Calu3 (cell line): Measurements from ENCODE around the gene ATP11A. TPM values are rescaled to one million over a fixed set of nuclear protein-coding genes. Genes with fewer than 3 reads are reported as not detected.

Experiments
- BruUV-seq: library from RNA; stranded (reverse); fragments of 400-500 nt; replicated peaks from 2 replicates; lab custom pipeline; 2021; lab: Mats Ljungman, UMichigan
- CTCF ChIA-PET: fragments of 300-600 bp; sonication (Branson Sonifier 250); formaldehyde crosslinking; loops from one replicate; lab custom pipeline; 2022; ENCODE audit warnings: antibody characterized with exemption; lab: Charles Lee
- DNase-seq: peaks from one replicate; pipeline ENCODE4 v3.0.0; 2022
- H3K27ac Mint-ChIP-seq: one replicate; pipeline ENCODE4 v1.8.0; 2022; ENCODE audit warnings: mixed read lengths; ENCODE audit not compliant: unreplicated experiment
- H3K27me3 Mint-ChIP-seq: one replicate; pipeline ENCODE4 v1.8.0; 2022; ENCODE audit warnings: mixed read lengths; ENCODE audit not compliant: unreplicated experiment
- H3K36me3 Mint-ChIP-seq: one replicate; pipeline ENCODE4 v1.8.0; 2022; ENCODE audit warnings: mild to moderate bottlenecking, moderate library complexity, mixed read lengths; ENCODE audit not compliant: insufficient read depth, unreplicated experiment
- H3K4me1 Mint-ChIP-seq: one replicate; pipeline ENCODE4 v1.8.0; 2022; ENCODE audit warnings: mild to moderate bottlenecking, low read depth, mixed read lengths; ENCODE audit not compliant: unreplicated experiment
- H3K4me3 Mint-ChIP-seq: one replicate; pipeline ENCODE4 v1.8.0; 2022; ENCODE audit warnings: mild to moderate bottlenecking, low read depth, moderate library complexity, mixed read lengths; ENCODE audit not compliant: unreplicated experiment
- H3K9me3 Mint-ChIP-seq: one replicate; pipeline ENCODE4 v1.8.0; 2022; ENCODE audit warnings: low read depth, mixed read lengths; ENCODE audit not compliant: unreplicated experiment
- CTCF ChIP-seq: fragments of 200-600 bp; IDR thresholded peaks from one replicate; pipeline ENCODE4 v1.8.0; 2022; ENCODE audit warnings: antibody characterized with exemption; ENCODE audit not compliant: unreplicated experiment
- intact Hi-C: fragments of 100-400 bp; cut with micrococcal nuclease; formaldehyde crosslinking; loops from one replicate; pipeline ENCODE4 v1.10.0; 2022; ENCODE audit not compliant: unreplicated experiment
- total RNA-seq: library from RNA; stranded (reverse); gene quantifications from 2 replicates; pipeline ENCODE4 v1.2.3, GENCODE V29; 2022

Gene ATP11A
- total RNA-seq, 1 experiment from 2014 or later, result 115 TPM

- Mint-ChIP-seq H3K4me3 (no peak overlapping the region), H3K9me3 (no peaks in the 10 kb centered on the region), H3K36me3 (no peaks in the 10 kb centered on the region), H3K27ac (no peak overlapping the region), H3K27me3 (no peaks in the 10 kb centered on the region), H3K4me1 (no peaks in the 10 kb centered on the region)
- CTCF ChIA-PET, result no interaction called here
- no peak for TF ChIP-seq CTCF
- no TSS peak for BruUV-seq
- DNase-seq, result no peak
- intact Hi-C loops, result no loop called here
Observed at GRCh38 chr13:112831801-112832200, 142.0 kb downstream of the ATP11A start.

- BruUV-seq, result no TSS peak
- Mint-ChIP-seq H3K4me1 (no peaks in the 10 kb centered on the region), H3K4me3 (no peak overlapping the region), H3K9me3 (no peaks in the 10 kb centered on the region), H3K36me3 (no peaks in the 10 kb centered on the region), H3K27me3 (no peaks in the 10 kb centered on the region), H3K27ac (no peak overlapping the region)
- TF ChIP-seq CTCF, result no peak
- DNase-seq, result no peak
- CTCF ChIA-PET, result no interaction called here
- intact Hi-C loops, result no loop called here
Observed at GRCh38 chr13:112832811-112833210, 143.0 kb downstream of the ATP11A start.

- intact Hi-C loops, result no loop called here
- CTCF ChIA-PET, result no interaction called here
- H3K4me1 Mint-ChIP-seq, result no peaks in the 10 kb centered on the region
- TF ChIP-seq CTCF, result no peak
- H3K27me3 Mint-ChIP-seq, result no peaks in the 10 kb centered on the region
- H3K36me3 Mint-ChIP-seq, result no peaks in the 10 kb centered on the region
- no peak for DNase-seq
- no peak overlapping the region for H3K27ac Mint-ChIP-seq
- H3K9me3 Mint-ChIP-seq, result no peaks in the 10 kb centered on the region
- no TSS peak for BruUV-seq
- H3K4me3 Mint-ChIP-seq, result no peak overlapping the region
Observed at GRCh38 chr13:112833551-112834257, 143.9 kb downstream of the ATP11A start.

GRCh38 chr13:112835344-112835743, 145.5 kb downstream of the ATP11A start:
- H3K4me3 Mint-ChIP-seq, result no peak overlapping the region
- no peak for DNase-seq
- H3K27ac Mint-ChIP-seq, result no peak overlapping the region
- no peaks in the 10 kb centered on the region for H3K4me1 Mint-ChIP-seq
- no peaks in the 10 kb centered on the region for H3K27me3 Mint-ChIP-seq
- no peak for TF ChIP-seq CTCF
- no TSS peak for BruUV-seq
- intact Hi-C loops, result no loop called here
- CTCF ChIA-PET, result no interaction called here
- H3K9me3 Mint-ChIP-seq, result no peaks in the 10 kb centered on the region
- H3K36me3 Mint-ChIP-seq, result no peaks in the 10 kb centered on the region
